Transverse colon (tissue), 4 donors: ENCODE results near the gene DNAJC10. TPM values are rescaled to one million over a fixed set of nuclear protein-coding genes. Genes with fewer than 3 reads are reported as not detected.

ENCODE experiments used
- DNase-seq: peaks from one replicate; pipeline ENCODE4 v3.0.0-alpha.2; 2019
- H3K27ac ChIP-seq, 4 donors: fragments of 200-600 bp; sonication (generic); 2 replicates each; pipeline ENCODE4 v1.5.1; 2016 to 2018; ENCODE audit warnings: inconsistent platforms in 4 of 4
- H3K27me3 ChIP-seq: fragments of 200-600 bp; sonication (generic); 2 replicates; pipeline ENCODE4 v1.5.1; 2017; ENCODE audit warnings: inconsistent platforms
- H3K36me3 ChIP-seq, 4 donors: fragments of 200-600 bp; sonication (generic); 2 replicates each; pipeline ENCODE4 v1.5.1; 2017 to 2019; ENCODE audit warnings: inconsistent platforms in 4 of 4
- H3K4me1 ChIP-seq, 4 donors: fragments of 200-600 bp; sonication (generic); 2 replicates each; pipeline ENCODE4 v1.5.1; 2017 to 2020; ENCODE audit warnings: inconsistent platforms in 4 of 4
- H3K4me3 ChIP-seq, 4 donors: fragments of 200-600 bp; sonication (generic); 1 replicate in 1 of 4; 2 replicates in 3 of 4; pipeline versions ENCODE4 v1.5.1 to v1.6.1; 2017 to 2019; ENCODE audit warnings: inconsistent platforms in 4 of 4
- H3K9me3 ChIP-seq, 2 donors: fragments of 200-600 bp; sonication (generic); 2 replicates each; pipeline ENCODE4 v1.5.1; 2017 to 2019; ENCODE audit warnings: inconsistent platforms in 2 of 2
- CTCF ChIP-seq, 5 experiments: fragments of 200-600 bp in 3 of 5; fragments of 450-650 bp in 2 of 5; sonication (generic) in 3 of 5; IDR thresholded peaks; 1 replicate in 2 of 5; 2 replicates in 3 of 5; pipeline ENCODE4 v1.5.1; 2016 to 2017; ENCODE audit warnings: antibody characterized with exemption in 5 of 5, inconsistent platforms in 3 of 5, mild to moderate bottlenecking in 2 of 5, moderate library complexity in 1 of 5
- EP300 ChIP-seq: sonication (generic); formaldehyde crosslinking; IDR thresholded peaks from one replicate; pipeline ENCODE4 v1.6.1; 2017; ENCODE audit warnings: antibody characterized with exemption, low read depth
- POLR2A ChIP-seq: fragments of 450-650 bp; IDR thresholded peaks from one replicate; pipeline ENCODE4 v1.6.1; 2016; ENCODE audit warnings: antibody characterized with exemption, mild to moderate bottlenecking, moderate library complexity
- POLR2AphosphoS5 ChIP-seq, 3 donors: sonication (generic); formaldehyde crosslinking; IDR thresholded peaks; one replicate each; pipeline ENCODE4 v1.6.1; 2016; ENCODE audit warnings: antibody characterized with exemption in 3 of 3
- WGBS, 2 donors: methylation state at CpG; one replicate each; pipeline ENCODE4 v1.1.5; 2018; ENCODE audit warnings: low coverage in 1 of 2; 5-methylcytosine and 5-hydroxymethylcytosine counted together
- in situ Hi-C, 4 donors: fragments of 200-750 bp; cut with MboI; loops; one replicate each; pipeline versions ENCODE4 v1.15.0 to v1.15.1; 2017; ENCODE audit warnings: low sequenced_read_pairs in 3 of 4, low pct_ligation_motif_present in 1 of 4, low pct_unique_long_range_greater_than_20kb in 1 of 4
- intact Hi-C: fragments of 100-400 bp; cut with DNase I; formaldehyde crosslinking; loops from one replicate; pipeline ENCODE4 v1.15.1; 2023; ENCODE audit warnings: low total_unique reads
- total RNA-seq, 4 donors: library from RNA; depleted of rRNA; stranded (reverse); fragments of >200 nt; gene quantifications; one replicate each; pipeline ENCODE4 v1.1.0, GENCODE V29; 2016

The DNAJC10 gene
- total RNA-seq, 4 donors from 2014 or later = 27.4 to 37.9 (median 35.5) TPM

GRCh38 chr2:182817558-182817957 lies 101.5 kb downstream of the DNAJC10 start:
- in situ Hi-C loops = no loop called here
- H3K4me1 ChIP-seq = peaks cover 0 to 3% (median 0%) of the 10 kb centered on the region in 4 donors
- intact Hi-C loops = no loop called here
- no peaks in the 10 kb centered on the region for H3K27me3 ChIP-seq
- H3K9me3 ChIP-seq = no peaks in the 10 kb centered on the region
- no peaks in the 10 kb centered on the region for H3K36me3 ChIP-seq
- H3K4me3 ChIP-seq = no peak overlapping the region
- no peak overlapping the region for H3K27ac ChIP-seq
- DNase-seq = no peak
- no peak for TF ChIP-seq EP300
- no peak for TF ChIP-seq POLR2AphosphoS5 (IDR thresholded peaks at IDR 0.05)
- 51 to 56% methylated on average over 2 of the region's 2 CpGs for WGBS, 2 donors

- H3K4me3 ChIP-seq = no peak overlapping the region
- in situ Hi-C loops = no loop called here
- no peaks in the 10 kb centered on the region for H3K27me3 ChIP-seq
- no peak for DNase-seq
- H3K9me3 ChIP-seq = no peaks in the 10 kb centered on the region
- TF ChIP-seq POLR2AphosphoS5 (IDR thresholded peaks at IDR 0.05) = no peak
- no peak for TF ChIP-seq EP300
- no peak for TF ChIP-seq POLR2A
- no peak for TF ChIP-seq CTCF (IDR thresholded peaks at IDR 0.05)
- H3K4me1 ChIP-seq = peaks cover 0 to 3% (median 0%) of the 10 kb centered on the region in 4 donors
- no peaks in the 10 kb centered on the region for H3K36me3 ChIP-seq
- H3K27ac ChIP-seq = no peak overlapping the region
- intact Hi-C loops = no loop called here
- 72 to 76% methylated on average over 3 of the region's 3 CpGs for WGBS, 2 donors
These were observed 102.4 kb downstream of the DNAJC10 start for GRCh38 chr2:182818501-182818900.

GRCh38 chr2:182818925-182819324 lies 102.9 kb downstream of the DNAJC10 start:
- WGBS, 2 donors = 55 to 72% methylated on average over 3 to 4 of the region's 4 CpGs
- in situ Hi-C loops = no loop called here
- Histone ChIP-seq H3K4me1 (peaks cover 0 to 3% (median 0%) of the 10 kb centered on the region in 4 donors), H3K27me3 (no peaks in the 10 kb centered on the region), H3K27ac (no peak overlapping the region), H3K36me3 (no peaks in the 10 kb centered on the region), H3K4me3 (no peak overlapping the region), H3K9me3 (no peaks in the 10 kb centered on the region)
- intact Hi-C loops = no loop called here
- TF ChIP-seq CTCF (IDR thresholded peaks at IDR 0.05) (no peak), POLR2A (no peak), POLR2AphosphoS5 (IDR thresholded peaks at IDR 0.05) (no peak), EP300 (no peak)
- no peak for DNase-seq

- no peaks in the 10 kb centered on the region for H3K36me3 ChIP-seq
- no peak overlapping the region for H3K27ac ChIP-seq
- H3K9me3 ChIP-seq = no peaks in the 10 kb centered on the region
- no peaks in the 10 kb centered on the region for H3K27me3 ChIP-seq
- H3K4me1 ChIP-seq = peaks cover 0 to 3% (median 0%) of the 10 kb centered on the region in 4 donors
- no peak overlapping the region for H3K4me3 ChIP-seq
- no peak for TF ChIP-seq CTCF (IDR thresholded peaks at IDR 0.05)
- no peak for TF ChIP-seq POLR2A
- TF ChIP-seq EP300 = no peak
- no peak for TF ChIP-seq POLR2AphosphoS5 (IDR thresholded peaks at IDR 0.05)
- no peak for DNase-seq
- in situ Hi-C loops = no loop called here
- WGBS, 2 donors = 93 to 100% methylated on average over 2 to 4 of the region's 4 CpGs
- intact Hi-C loops = no loop called here
These were observed 103.4 kb downstream of the DNAJC10 start for GRCh38 chr2:182819412-182819811.

GRCh38 chr2:182821182-182821581 lies 105.1 kb downstream of the DNAJC10 start:
- 64 to 89% methylated on average over 1 to 2 of the region's 2 CpGs for WGBS, 2 donors
- in situ Hi-C loops = no loop called here
- Histone ChIP-seq H3K27ac (no peak overlapping the region), H3K4me1 (peaks cover 0 to 13% (median 2%) of the 10 kb centered on the region in 4 donors), H3K9me3 (no peaks in the 10 kb centered on the region), H3K27me3 (no peaks in the 10 kb centered on the region), H3K4me3 (no peak overlapping the region), H3K36me3 (no peaks in the 10 kb centered on the region)
- TF ChIP-seq CTCF (IDR thresholded peaks at IDR 0.05) = no peak
- no peak for TF ChIP-seq EP300
- TF ChIP-seq POLR2A = no peak
- TF ChIP-seq POLR2AphosphoS5 (IDR thresholded peaks at IDR 0.05) = no peak
- intact Hi-C loops = no loop called here
- DNase-seq = no peak
